HG03432 (cell line): ENCODE measurements around the gene RWDD4.

ENCODE experiments used
- ATAC-seq: cut with Tn5 transposase; IDR thresholded peaks from one replicate; pipeline ENCODE4 v1.9.1; 2021; ENCODE audit warnings: mild to moderate bottlenecking, moderate library complexity; ENCODE audit not compliant: unreplicated experiment

The RWDD4 gene

DNA sequence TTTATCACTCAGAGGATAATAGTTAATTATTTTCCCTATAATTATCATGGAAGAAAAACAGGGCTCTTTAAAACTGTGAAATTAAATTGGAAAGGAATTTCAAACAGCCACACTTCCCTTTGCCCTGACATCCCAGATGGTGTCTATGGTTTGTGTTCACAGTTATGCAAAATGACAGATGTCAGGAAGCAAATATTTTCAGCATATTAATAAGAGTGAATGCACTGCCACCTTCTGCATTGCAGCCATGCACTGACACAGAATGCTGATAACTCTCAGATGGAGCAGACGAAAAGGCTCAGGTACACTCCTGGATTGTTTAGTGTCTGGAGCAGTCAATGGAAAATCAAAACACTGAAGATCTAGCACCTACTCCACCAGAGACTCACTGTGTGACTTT lies 57.6 kb downstream of the RWDD4 start:
- no peak for ATAC-seq

DNA sequence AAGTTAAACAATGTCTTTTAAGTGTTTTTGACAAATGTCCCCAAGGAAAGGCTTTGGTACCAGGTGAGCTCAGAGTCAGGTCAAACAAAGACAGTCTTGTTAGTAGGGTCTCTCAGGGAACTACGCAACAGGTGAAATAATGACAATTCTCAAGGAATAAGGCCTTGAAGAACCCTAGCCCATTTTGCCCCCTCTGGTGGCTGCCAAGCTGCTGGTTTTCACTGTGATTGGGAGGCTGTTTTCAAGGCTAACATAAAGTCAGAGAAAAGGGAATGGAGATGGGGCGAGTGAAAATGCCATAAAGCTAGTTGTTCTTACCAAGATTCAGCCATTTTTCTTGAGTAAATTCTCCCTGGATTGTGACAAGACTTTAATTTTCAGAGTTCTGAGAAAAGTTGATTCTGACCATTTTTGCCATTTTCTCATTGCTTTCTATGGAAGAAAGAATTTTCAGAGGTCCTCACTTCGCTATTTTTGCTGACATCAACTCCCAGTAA lies 58.7 kb downstream of the RWDD4 start:
- no peak for ATAC-seq

DNA sequence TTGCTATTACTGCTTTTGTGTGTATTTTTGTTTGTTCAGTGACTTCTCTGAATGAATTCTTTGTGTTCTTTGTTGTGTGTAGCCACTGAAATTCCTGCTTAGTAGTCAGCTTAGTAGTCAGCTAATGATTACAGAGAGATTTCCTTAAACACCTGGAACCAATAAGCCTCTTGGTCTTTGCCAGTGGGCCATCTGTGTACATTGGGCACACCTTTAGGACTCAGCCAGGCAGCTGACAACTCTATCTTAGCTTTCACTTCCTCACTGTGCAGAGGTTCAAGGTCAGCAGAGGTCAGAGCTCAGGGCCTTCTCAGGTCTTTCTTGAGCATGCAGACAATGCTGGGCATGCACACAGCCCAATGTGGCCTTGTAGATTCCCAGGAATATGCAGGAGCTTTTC lies 59.3 kb downstream of the RWDD4 start:
- peak; percentile 74 for ATAC-seq

DNA sequence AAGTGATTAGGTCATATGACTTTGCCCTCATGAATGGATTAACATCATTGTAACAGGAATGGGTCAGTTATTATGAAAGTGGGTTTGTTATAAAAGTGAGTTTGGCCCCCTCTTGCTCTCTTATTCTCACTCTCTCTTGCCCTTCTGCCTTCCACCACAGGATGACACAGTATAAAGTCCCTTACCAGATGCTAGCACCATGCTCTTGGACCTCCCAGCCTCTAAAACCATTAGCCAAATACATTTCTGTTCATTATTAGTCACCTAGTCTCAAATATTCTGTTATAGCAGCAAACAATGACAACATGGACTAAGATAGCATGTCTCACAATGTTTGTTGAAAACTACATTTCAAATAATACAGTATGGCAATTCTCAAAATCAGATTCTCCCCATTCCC lies 59.7 kb downstream of the RWDD4 start:
- peak; percentile 30 for ATAC-seq

DNA sequence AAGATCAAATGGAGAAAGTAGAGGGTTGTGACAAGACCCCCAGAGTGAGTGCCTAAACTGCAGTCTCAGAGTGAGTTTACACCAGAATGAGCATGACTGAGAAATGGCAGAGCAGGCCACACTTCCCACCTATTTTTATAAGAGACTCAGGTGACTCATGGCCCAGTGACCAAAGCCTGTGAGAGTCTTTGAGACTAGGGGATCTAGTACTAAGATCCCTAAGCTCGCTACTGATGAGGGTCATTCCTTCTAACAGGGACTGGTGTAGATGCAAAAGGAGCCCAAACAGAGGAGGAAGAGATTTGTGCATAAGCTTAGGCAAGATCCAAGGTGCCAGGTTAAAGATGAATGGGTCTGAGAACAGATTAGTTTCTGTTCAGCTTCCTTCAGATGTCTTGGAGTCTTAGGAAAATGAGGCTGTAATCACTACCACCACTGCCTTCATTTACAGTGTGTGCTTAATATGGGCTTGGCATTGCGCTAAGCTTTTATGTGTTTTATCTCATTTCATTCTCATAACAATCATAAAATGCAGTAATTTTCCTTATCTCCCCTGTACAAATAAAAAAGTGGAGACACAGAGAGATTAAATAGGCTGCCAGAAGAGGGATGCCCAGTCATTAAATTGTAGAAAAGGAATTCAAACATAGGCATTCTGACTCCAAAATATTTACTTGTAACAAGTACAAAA lies 62.8 kb downstream of the RWDD4 start:
- ATAC-seq, result no peak

DNA sequence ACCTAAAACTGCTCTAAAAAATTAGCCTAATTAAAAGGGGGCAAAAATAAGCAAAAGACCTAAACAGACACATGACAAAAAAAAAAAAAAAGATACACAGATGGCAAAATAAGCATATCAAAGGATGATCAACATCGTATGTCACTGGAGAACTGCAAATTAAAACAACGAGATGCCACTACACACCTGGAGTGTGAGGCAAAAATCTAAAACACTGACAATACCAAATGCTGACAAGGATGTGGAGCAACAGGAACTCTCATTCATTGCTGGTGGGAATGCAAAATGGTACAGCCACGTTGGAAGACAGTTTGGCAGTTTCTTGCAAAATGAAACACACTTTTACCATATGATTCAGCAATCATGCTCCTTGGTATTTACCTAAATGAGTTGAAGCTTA lies 64.2 kb downstream of the RWDD4 start:
- ATAC-seq, result no peak

DNA sequence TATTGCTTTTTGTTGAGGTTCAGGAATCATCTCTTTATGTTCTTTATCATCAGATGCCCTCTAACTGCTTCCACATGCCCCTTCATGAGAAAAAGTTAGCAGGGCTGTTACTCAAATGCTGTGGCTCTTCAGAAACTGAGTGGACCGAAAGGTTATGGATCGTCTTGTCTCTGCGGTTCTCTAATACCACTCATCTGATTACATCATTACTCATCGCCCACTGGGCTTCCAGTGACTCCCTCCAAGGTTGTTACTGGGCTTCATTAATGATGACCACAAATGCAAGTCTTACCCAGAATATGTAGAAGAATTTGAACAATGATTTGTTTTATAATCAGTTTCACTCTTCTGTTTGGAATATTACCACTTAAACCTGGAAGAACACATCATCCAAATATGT lies 67.7 kb downstream of the RWDD4 start:
- no peak for ATAC-seq
